HG02943 (cell line): ENCODE results near the gene CSF1R.
"Not testable (repeated sequence)": the region's sequence is repeated elsewhere in the genome, so short reads cannot be mapped to it uniquely, and the experiment has no call there.

Experiments
- ATAC-seq: cut with Tn5 transposase; IDR thresholded peaks from one replicate; pipeline ENCODE4 v1.9.1; 2021; ENCODE audit warnings: mild to moderate bottlenecking, low read depth, moderate library complexity; ENCODE audit not compliant: unreplicated experiment

Gene CSF1R

DNA sequence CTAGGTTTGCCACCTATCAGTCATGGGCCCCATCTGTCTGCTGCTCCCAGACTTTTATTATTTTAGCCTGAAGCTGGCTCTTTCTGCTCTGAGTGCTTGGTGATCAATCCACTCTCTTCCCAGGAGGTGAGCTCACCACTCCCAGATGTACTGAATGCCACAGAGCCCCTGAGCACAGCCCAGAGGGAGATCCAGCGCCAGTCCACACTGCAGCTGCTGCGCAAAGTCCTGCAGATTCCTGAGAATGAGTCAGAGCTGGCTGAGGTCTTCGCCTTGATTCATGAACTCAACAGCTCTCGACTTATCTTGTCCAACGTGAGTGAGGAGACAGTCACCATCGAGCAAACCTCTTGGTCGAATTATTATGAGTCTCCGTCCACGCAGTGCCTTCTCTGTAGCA is 49.8 kb downstream of the CSF1R start:
- ATAC-seq: no peak

DNA sequence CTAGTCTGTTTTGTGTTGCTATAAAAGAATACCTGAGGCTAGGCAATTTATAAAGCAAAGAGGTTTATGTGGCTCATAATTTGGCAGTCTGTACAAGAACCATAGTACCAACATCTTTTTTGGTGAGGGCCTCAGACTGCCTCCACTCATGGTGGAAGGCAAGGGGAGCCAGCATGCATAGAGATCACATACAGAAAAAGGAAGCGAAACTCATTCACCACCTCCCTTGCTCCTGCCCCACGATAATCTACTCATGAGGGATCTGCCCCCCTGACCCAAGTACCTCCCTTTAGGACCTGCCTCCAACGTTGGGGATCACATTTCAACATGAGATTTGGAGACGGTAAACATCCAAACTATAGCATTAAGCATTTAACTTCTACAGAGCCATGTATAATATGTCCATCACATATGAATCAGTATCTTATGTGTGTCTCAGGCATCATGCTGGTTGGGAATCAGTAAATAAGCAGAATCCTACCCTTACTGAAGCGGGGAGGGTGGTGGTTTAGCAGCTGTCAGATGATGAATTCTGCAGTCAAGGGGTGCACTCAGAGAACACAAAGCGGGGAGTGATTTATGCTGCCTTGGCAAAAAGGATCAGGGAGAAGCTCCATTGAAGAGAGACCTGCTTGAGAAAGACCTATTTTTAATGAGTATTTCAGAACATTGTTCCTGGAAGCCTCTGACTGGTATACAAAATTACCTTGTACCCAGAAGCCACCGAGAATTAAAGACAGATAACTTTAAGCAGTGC is 51.0 kb downstream of the CSF1R start:
- ATAC-seq: peak; percentile 95

DNA sequence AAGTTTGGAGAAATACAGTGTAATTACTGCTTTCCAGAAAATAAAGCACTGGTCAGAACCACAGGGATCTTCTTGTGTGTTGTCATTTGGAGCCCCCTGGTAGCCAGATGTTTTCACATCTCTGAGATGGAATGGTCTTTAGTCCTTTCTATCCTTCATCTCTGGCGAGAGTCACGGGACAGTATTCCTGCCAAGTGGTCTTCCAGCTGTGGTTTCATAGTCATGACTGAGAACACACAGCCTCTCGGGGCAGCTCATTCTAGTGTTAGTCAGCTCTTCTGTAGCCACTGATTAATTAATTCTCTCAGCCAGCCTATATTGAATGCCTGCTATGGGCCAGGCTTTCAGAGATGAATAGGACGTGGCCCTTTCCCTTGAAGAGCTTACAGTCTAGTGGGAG is 51.7 kb downstream of the CSF1R start:
- no peak for ATAC-seq

DNA sequence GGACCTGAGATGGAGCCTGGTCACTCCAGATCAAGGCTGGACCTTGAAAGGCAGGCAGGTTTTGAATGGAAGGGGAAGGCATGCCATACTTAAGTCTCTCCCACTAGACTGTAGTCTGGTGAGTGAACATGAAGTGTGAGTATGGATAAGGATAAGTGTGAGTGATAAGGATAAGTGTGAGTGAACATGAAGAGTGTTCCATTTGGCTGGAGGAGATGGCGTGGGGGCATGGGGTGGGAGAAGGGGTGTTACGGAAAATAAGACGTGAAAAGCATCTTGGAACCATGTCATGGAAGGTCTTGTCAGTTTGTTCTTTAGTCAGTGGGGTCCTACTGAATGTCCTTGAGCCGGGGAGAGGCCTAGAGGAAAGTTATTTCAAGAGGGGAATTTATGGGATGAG is 53.0 kb downstream of the CSF1R start:
- ATAC-seq: no peak

DNA sequence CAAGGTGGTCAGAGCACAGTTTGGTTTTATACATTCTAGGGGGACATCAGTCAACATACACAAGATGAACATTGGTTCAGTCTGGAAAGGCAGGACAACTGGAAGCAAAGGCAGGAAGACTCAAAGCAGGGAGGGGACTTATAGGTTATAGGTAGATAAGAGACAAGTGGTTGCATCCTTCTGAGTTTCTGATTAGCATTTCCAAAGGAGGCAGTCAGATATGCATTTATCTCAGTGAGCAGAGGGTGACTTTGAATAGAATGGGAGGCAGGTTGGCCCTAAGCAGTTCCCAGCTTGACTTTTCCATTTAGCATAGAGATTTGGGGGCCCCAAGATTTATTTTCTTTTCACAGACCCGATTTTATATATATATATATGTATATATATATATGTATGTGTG is 58.3 kb downstream of the CSF1R start:
- not testable (repeated sequence) for ATAC-seq

DNA sequence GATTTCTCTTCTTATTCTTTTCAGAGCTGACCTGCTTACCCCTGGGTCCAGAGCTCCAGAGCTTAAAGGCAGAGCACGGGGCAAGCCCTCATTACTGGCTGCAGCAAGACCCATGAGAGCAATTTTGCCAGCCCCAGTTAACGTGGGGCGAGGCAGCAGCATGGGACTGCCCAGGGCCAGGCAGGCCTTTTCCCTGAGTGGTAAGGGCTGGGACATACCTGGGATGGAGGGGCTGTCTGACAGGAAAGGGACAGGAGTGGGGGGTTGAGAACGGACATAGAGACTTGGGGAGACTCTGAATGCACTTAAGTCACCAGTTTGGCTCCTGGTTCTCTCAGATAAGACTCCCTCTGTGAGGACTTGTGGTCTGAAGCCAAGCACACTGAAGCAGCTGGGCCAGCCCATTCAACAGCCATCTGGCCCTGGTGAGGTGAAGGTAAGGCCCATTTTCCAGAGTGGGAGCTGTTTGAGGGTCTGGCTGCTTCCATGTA is 59.6 kb downstream of the CSF1R start:
- no peak for ATAC-seq

- no peak for ATAC-seq
These were observed 61.9 kb downstream of the CSF1R start for GRCh38 chr5:150024346-150024984.

DNA sequence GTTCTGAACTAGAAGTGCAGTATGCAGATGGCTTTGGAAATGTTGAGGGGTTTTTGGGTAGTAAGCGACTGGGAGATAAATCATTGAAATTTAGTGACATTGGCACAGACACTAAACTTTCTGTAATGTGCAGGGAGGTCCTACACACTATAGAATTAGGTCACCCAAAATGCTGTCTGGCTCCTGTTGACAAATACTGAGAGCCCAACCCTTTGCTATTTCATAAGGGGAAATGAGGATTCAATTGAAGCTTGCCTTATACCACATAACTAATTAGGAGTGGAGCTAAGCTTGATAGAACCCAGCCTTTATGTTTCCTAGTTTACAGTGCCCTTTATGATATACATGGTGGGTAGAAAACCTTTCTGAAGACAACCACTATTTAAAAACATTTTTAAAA is 63.2 kb downstream of the CSF1R start:
- ATAC-seq: no peak

GRCh38 chr5:150022681-150023080 is 63.7 kb downstream of the CSF1R start:
- ATAC-seq: no peak

DNA sequence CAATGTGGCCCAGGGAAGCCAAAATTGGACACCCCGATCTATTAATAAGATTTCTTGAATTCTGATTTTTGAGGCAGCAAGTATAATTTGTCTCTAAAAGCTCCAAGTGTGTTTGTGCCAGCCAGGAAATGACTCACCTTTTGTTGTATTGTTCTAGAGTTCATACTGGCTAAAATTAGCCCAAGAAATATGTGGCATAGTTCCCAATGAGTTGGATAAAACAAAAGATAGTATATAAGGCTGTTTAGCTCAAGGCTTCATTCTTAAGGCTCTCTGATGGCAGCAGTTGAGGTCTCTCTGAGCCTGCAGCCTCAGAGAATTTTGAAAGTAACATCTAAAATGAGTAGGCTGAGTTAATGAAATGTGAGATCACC is 64.2 kb downstream of the CSF1R start:
- no peak for ATAC-seq

DNA sequence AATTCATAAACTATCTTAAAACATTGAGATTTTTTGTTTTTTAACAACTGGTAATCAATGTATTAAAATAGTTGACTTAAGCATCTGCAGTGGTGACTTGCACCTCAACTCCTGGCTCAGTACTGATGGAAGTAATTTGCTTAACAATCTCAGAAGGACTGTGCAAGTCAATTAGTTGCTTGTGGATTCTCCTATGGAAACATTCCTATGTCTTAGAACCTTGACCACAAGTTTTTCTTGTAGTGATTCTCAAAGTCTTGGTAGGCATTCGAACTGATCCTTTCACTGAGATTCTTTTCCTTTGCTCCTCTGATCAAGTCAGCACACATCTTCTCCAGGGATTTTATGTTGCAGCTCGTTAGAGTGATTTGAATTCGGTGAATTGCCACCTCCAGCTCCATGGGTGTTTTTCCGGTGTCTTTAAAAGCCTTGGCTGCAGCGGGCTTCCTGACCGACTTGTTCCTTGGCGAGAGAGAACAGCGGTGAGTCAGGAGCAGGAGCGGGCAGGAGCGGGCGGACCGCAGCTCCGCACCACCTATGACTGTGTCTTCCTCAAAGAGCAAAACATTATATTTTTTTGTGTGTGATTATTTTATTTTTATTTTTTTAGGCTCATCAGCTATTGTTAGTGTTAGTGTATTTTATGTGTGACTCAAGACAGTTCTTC is 64.7 kb downstream of the CSF1R start:
- ATAC-seq: no peak

- ATAC-seq: no peak
These were observed 66.1 kb downstream of the CSF1R start for GRCh38 chr5:150020249-150020648.

DNA sequence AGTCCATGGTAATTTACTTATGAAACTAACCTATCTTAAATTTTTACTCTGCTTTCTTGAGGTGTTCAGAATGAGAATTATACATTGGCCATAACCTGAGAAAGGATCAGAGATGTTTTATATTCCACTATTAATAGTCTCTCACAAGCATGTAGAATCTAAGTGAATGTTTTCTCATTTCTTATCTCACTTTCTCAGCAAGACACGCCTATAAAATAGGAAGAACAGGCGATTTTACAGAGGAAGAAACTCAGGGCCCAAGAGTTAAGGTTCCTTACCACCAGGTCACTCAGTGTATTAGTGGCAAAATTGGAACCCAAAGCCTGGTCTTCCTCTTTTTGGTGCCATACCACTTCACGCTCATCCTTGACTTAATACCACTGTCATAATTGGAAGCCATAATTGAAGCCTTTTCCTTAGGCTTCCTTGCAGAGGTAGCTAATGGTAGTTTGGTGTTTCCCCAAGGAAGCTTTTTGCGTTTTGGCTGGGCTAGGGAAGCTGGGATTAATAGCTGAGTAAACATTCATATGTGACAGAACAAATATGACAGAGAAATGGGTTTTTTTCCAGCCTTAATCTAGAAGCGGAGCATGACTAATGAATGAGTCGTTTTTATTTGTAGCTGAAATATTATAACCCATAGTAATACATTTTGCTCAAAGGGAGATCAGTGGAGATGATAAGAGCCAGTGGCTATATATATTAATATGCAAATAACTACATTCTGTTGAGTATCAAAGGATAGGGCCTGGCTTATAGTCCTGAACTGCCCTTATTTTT is 68.9 kb downstream of the CSF1R start:
- ATAC-seq: no peak

GRCh38 chr5:150016537-150016936 is 69.8 kb downstream of the CSF1R start:
- no peak for ATAC-seq

GRCh38 chr5:150015415-150015814 is 70.9 kb downstream of the CSF1R start:
- ATAC-seq: no peak

DNA sequence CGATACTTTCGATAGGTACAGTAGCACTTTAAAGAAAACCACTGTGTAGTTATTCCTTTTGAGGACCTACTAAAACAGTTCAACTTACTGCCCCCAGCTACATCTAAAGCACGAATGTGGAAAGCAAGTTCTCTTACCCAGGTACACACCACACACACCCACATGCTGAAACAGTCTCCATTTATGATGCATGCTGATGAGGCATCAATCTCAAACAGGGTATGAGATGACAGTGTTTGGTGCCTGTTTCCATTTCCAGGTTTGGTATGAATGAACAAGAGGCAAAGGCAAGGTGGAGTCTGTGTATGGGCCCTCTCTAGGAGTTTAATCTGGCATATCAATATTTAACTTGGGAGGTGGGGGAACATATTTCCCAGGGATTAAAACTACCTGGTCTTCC is 71.9 kb downstream of the CSF1R start:
- ATAC-seq: no peak

- no peak for ATAC-seq
These were observed 72.4 kb downstream of the CSF1R start for GRCh38 chr5:150013931-150014330.

- ATAC-seq: no peak
These were observed 76.5 kb downstream of the CSF1R start for GRCh38 chr5:150009671-150010387.

- no peak for ATAC-seq
These were observed 79.3 kb downstream of the CSF1R start for GRCh38 chr5:150007050-150007449.

DNA sequence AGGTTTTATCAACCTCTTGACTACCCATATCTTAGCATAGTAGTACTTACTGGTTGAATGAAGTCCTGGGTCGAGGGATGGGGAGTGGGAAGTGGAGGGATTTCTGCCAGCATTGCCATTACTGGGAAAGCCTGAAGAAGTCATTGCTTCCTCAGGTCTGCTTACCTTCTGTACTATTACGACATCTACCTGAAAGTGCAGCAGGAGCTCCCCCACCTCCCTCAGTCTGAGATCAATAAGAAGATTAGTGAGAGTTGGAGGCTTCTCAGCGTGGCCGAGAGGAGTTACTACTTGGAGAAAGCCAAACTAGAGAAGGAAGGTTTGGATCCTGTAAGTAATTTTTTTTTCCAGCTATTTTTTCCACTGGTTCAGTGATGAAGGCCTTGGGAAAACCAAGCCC is 80.0 kb downstream of the CSF1R start:
- ATAC-seq: no peak
